GM12878 (cell line): ENCODE results near the gene SRSF12. TPM values are rescaled to one million over a fixed set of nuclear protein-coding genes. Genes with fewer than 3 reads are reported as not detected.

Experiments used
- ATAC-seq: fragments of 200-7000 bp; cut with Tn5 transposase; 3 replicates; pipeline ENCODE4 v1.9.1; 2020; ENCODE audit warnings: mild to moderate bottlenecking, moderate library complexity
- BruUV-seq: library from RNA; stranded (reverse); fragments of 400-500 nt; replicated peaks from 2 replicates; lab custom pipeline; 2021; lab: Mats Ljungman, UMichigan
- CTCF ChIA-PET: fragments of 300-600 bp; sonication (Branson Sonifier 250); formaldehyde crosslinking; extraction: SDS; loops from one replicate; lab custom pipeline; 2021; ENCODE audit warnings: inconsistent platforms; lab: Yijun Ruan, JAX
- POLR2A ChIA-PET: fragments of 350-600 bp; formaldehyde crosslinking; extraction: SDS; loops from one replicate; lab custom pipeline; 2021; ENCODE audit warnings: inconsistent platforms; lab: Charles Lee
- RAD21 ChIA-PET: fragments of 300-600 bp; sonication (Branson Sonifier 250); formaldehyde crosslinking; loops from one replicate; lab custom pipeline; 2023; ENCODE audit warnings: antibody characterized with exemption; ENCODE audit not compliant: unreplicated experiment; lab: Charles Lee
- SMC1A ChIA-PET: fragments of 300-600 bp; sonication (Branson Sonifier 250); formaldehyde crosslinking; loops from one replicate; lab custom pipeline; 2023; ENCODE audit not compliant: unreplicated experiment, uncharacterized antibody; lab: Charles Lee
- DNase-seq: peaks from one replicate; pipeline ENCODE4 v3.0.0-alpha.2; 2011; ENCODE audit warnings: low read depth, low spot score
- FAIRE-seq: peaks from 3 replicates; lab custom pipeline; 2011; peaks lifted over from hg19 to GRCh38; lab: Jason Lieb, UNC
- H2AFZ ChIP-seq: 2 replicates; pipeline ENCODE4 v1.6.0; 2011; ENCODE audit warnings: low read depth, low read length, control low read depth; ENCODE audit not compliant: control insufficient read depth
- H3K27ac ChIP-seq: 2 replicates; pipeline ENCODE4 v1.5.1; 2011; ENCODE audit warnings: control low read depth; ENCODE audit not compliant: control insufficient read depth, insufficient read depth
- H3K27me3 ChIP-seq, 2 experiments: replicated peaks in 1 of 2; 2 replicates each; pipeline versions ENCODE4 v1.6.0 to v1.6.1; 2011; ENCODE audit warnings: low read length in 1 of 2; ENCODE audit not compliant: control insufficient read depth in 2 of 2, insufficient read depth in 2 of 2
- H3K36me3 ChIP-seq, 2 experiments: 2 replicates each; pipeline ENCODE4 v1.5.1; 2011; ENCODE audit warnings: low read length in 1 of 2; ENCODE audit not compliant: control insufficient read depth in 2 of 2, insufficient read depth in 2 of 2
- H3K4me1 ChIP-seq: 2 replicates; pipeline ENCODE4 v1.6.1; 2011; ENCODE audit warnings: mild to moderate bottlenecking, low read length, moderate library complexity, mixed read lengths; ENCODE audit not compliant: control insufficient read depth, insufficient read depth
- H3K4me2 ChIP-seq: 2 replicates; pipeline ENCODE4 v1.6.0; 2011; ENCODE audit warnings: control low read depth; ENCODE audit not compliant: control insufficient read depth, insufficient read depth
- H3K4me3 ChIP-seq: fragments of 200-600 bp; sonication (generic); 2 replicates; pipeline ENCODE4 v1.5.1; 2016
- H3K79me2 ChIP-seq: 2 replicates; pipeline ENCODE4 v1.6.0; 2011; ENCODE audit warnings: low read length; ENCODE audit not compliant: control insufficient read depth, insufficient read depth
- H3K9ac ChIP-seq: 2 replicates; pipeline ENCODE4 v1.8.0; 2011; ENCODE audit warnings: low read length, control low read depth, mixed read lengths; ENCODE audit not compliant: control insufficient read depth, insufficient read depth
- H3K9me3 ChIP-seq: replicated peaks from 3 replicates; pipeline ENCODE4 v1.5.1; 2011; ENCODE audit warnings: mild to moderate bottlenecking, low read length; ENCODE audit not compliant: control insufficient read depth, insufficient read depth
- H4K20me1 ChIP-seq: 2 replicates; pipeline ENCODE4 v1.6.0; 2011; ENCODE audit not compliant: control insufficient read depth, insufficient read depth
- ATF7 ChIP-seq: fragments of 450-650 bp; IDR thresholded peaks from 2 replicates; pipeline ENCODE4 v1.6.1; 2016; ENCODE audit warnings: low read depth, mild to moderate bottlenecking
- CBX3 ChIP-seq: fragments of 200-600 bp; sonication (generic); IDR thresholded peaks from 2 replicates; pipeline ENCODE4 v1.6.1; 2016; ENCODE audit warnings: low read depth, borderline replicate concordance
- GABPA ChIP-seq: IDR thresholded peaks from 2 replicates; pipeline ENCODE4 v1.6.1; 2014; ENCODE audit warnings: antibody characterized with exemption, low read depth, mild to moderate bottlenecking, inconsistent platforms
- KLF5 ChIP-seq: fragments of 450-650 bp; IDR thresholded peaks from 2 replicates; pipeline ENCODE4 v1.6.1; 2014; ENCODE audit warnings: mild to moderate bottlenecking; ENCODE audit not compliant: partially characterized antibody
- RB1 ChIP-seq: fragments of 450-650 bp; formaldehyde crosslinking; IDR thresholded peaks from 2 replicates; pipeline ENCODE4 v1.6.1; 2017; ENCODE audit warnings: mild to moderate bottlenecking, borderline replicate concordance
- RFX5 ChIP-seq: IDR thresholded peaks from 2 replicates; pipeline ENCODE4 v1.6.1; 2011; ENCODE audit warnings: low read depth, low read length, improper control_type of control experiment
- SKIL ChIP-seq: fragments of 450-650 bp; IDR thresholded peaks from 2 replicates; pipeline ENCODE4 v1.6.1; 2017; ENCODE audit warnings: mild to moderate bottlenecking, low read depth, inconsistent platforms; ENCODE audit not compliant: poor library complexity, severe bottlenecking
- SRF ChIP-seq, 2 experiments: IDR thresholded peaks; 2 replicates each; pipeline ENCODE4 v1.6.1; 2011; ENCODE audit warnings: low read depth in 2 of 2, low read length in 2 of 2, mild to moderate bottlenecking in 1 of 2, moderate library complexity in 1 of 2
- ZNF384 ChIP-seq: IDR thresholded peaks from 2 replicates; pipeline ENCODE4 v1.6.1; 2012; ENCODE audit warnings: low read depth, mild to moderate bottlenecking, low read length, improper control_type of control experiment, borderline replicate concordance
- ZZZ3 ChIP-seq: IDR thresholded peaks from 2 replicates; pipeline ENCODE4 v1.6.1; 2011; ENCODE audit warnings: low read depth; ENCODE audit not compliant: control insufficient read depth, insufficient read length
- WGBS: methylation state at CpG from one replicate; pipeline ENCODE4 v1.1.6; 2016; ENCODE audit warnings: low lambda C conversion rate; ENCODE audit not compliant: insufficient replicate concordance, insufficient coverage; ENCODE audit errors: missing lambda C conversion rate; 5-methylcytosine and 5-hydroxymethylcytosine counted together
- in situ Hi-C: fragments of 300-500 bp; cut with MboI; formaldehyde crosslinking; loops from 9 replicates; pipeline ENCODE4 v1.14.3; 2018; ENCODE audit warnings: mixed read lengths
- intact Hi-C: fragments of 100-400 bp; cut with micrococcal nuclease; formaldehyde crosslinking; loops from one replicate; pipeline ENCODE4 v1.14.2; 2022; ENCODE audit not compliant: unreplicated experiment
- polyA plus RNA-seq, 11 experiments: library from polyadenylated mRNA; depleted of rRNA in 4 of 11; unstranded in 6 of 11; stranded (reverse) in 5 of 11; fragments of >200 nt; fragmentation: Nextera tagmentation in 4 of 11; fragmentation: Illumina TruSeq in 1 of 11; extraction: Ambion mirVana in 4 of 11; extraction: Trizol in 1 of 11; gene quantifications; 1 replicate in 1 of 11; 2 replicates in 10 of 11; pipeline versions ENCODE4 v1.2.1 to v1.2.3, GENCODE V29; 2011 to 2016; ENCODE audit warnings: inconsistent platforms in 2 of 11, missing spikeins in 2 of 11, low read depth in 1 of 11
- total RNA-seq, 4 experiments: library from RNA; depleted of rRNA in 3 of 4; stranded (reverse); fragments of >200 nt in 3 of 4; fragmentation: Illumina TruSeq in 1 of 4; extraction: Trizol in 1 of 4; gene quantifications; 2 replicates each; pipeline versions ENCODE4 v1.2.1 to v1.2.3, GENCODE V29; 2013 to 2021

SRSF12 gene
- total and polyA plus RNA-seq, 10 of the 15 experiments (the other 5 are each of a cell fraction or from before 2014, with no cell fraction given): 0.03 to 0.23 TPM; not detected in 8

- 79% methylated on average over 9 of the region's 9 CpGs for WGBS
- no peak overlapping the region for H3K4me3 ChIP-seq
- ATAC-seq (no peak), FAIRE-seq (no peak), DNase-seq (no peak)
- H3K79me2 ChIP-seq: no peaks in the 10 kb centered on the region
- no peak overlapping the region for H2AFZ ChIP-seq
- RAD21 ChIA-PET: no interaction called here
- no peak for TF ChIP-seq ZZZ3
- TF ChIP-seq KLF5: no peak
- no peak for TF ChIP-seq CBX3
- no peak for TF ChIP-seq RB1
- TF ChIP-seq SKIL: no peak
- TF ChIP-seq ATF7: no peak
- TF ChIP-seq GABPA: no peak
- no peak for TF ChIP-seq SRF (IDR thresholded peaks at IDR 0.05; ENCODE audit: low read depth in 2 of 2, low read length in 2 of 2)
- no peak for TF ChIP-seq ZNF384
- TF ChIP-seq RFX5: no peak
- no peak overlapping the region for H3K27ac ChIP-seq
- SMC1A ChIA-PET: interaction anchor here (0.9 to 1.4 kb wide), 4 partner anchors 11 to 130 kb away, joined by 3 read pairs; no protein-coding TSS in a partner anchor
- H3K4me2 ChIP-seq: no peak overlapping the region
- H3K4me1 ChIP-seq: no peaks in the 10 kb centered on the region; the same call in 1 of the 2 replicates
- intact Hi-C loops (no loop called here), in situ Hi-C loops (no loop called here)
- POLR2A ChIA-PET: no interaction called here
- CTCF ChIA-PET: interaction anchor here (0.8 to 2.7 kb wide), 2 partner anchors 36 to 130 kb away, joined by 3 to 9 read pairs; no protein-coding TSS in a partner anchor
- H3K9ac ChIP-seq: no peak overlapping the region
- no peaks in the 10 kb centered on the region for H3K36me3 ChIP-seq
- H3K27me3 ChIP-seq: peaks cover 0 to 2% of the 10 kb centered on the region in 2 experiments; a peak in 1 of 4 replicates
- no peaks in the 10 kb centered on the region for H3K9me3 ChIP-seq
- BruUV-seq: no TSS peak
- no peaks in the 10 kb centered on the region for H4K20me1 ChIP-seq
These were observed 5.9 kb downstream of the SRSF12 start for GRCh38 chr6:89111933-89112332.
